ENCODE results near the gene PHAX. TPM values are rescaled to one million over a fixed set of nuclear protein-coding genes. Genes with fewer than 3 reads are reported as not detected.
"Not testable (repeated sequence)": the region's sequence is repeated elsewhere in the genome, so short reads cannot be mapped to it uniquely, and the experiment has no call there.

PHAX gene
- total RNA-seq, 1 donor from 2014 or later = 27.6 TPM

- intact Hi-C loops (cut with DNase I) = no loop called here
- ATAC-seq (no peak), DNase-seq (ENCODE audit: missing footprints) (no peak)
Measured at GRCh38 chr5:126647071-126647470, 46.3 kb downstream of the PHAX start.

DNA sequence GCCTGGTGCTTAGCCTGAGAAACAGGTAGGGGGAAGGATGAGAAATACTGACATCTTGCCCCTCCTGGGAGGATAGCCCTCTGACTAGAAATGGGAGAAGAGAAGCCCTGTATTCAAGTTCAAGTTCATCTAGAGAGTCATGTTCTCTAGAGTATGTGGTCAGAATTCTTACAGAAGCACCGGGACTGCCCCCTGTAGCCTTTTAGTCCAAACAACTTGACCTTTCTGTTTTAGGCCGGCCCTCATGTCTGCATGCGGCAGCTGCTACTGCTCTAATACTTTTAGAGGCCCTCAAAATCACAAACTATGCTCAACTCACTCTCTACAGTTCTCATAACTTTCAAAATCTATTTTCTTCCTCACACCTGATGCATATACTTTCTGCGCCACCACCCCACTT is 47.7 kb downstream of the PHAX start:
- DNase-seq (ENCODE audit: missing footprints) = no peak
- no peak for ATAC-seq
- intact Hi-C loops (cut with DNase I) = no loop called here

DNA sequence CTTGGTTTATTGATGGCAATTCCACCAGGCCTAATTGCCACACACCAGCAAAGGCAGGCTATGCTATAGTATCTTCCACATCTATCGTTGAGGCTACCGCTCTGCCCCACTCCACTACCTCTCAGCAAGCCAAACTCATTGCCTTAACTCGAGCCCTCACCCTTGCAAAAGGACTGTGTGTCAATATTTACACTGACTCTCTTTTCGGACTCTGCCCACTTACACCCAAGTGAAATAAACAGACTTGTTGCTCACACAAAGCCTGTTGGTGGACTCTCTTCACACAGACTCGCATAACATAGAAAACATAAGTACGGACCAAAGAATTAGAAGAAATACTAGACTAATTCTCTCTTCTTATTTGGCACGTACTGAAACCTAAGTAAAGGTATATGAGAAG is 48.3 kb downstream of the PHAX start:
- intact Hi-C loops (cut with DNase I); DNase-seq (ENCODE audit: missing footprints); ATAC-seq: not testable (repeated sequence)

DNA sequence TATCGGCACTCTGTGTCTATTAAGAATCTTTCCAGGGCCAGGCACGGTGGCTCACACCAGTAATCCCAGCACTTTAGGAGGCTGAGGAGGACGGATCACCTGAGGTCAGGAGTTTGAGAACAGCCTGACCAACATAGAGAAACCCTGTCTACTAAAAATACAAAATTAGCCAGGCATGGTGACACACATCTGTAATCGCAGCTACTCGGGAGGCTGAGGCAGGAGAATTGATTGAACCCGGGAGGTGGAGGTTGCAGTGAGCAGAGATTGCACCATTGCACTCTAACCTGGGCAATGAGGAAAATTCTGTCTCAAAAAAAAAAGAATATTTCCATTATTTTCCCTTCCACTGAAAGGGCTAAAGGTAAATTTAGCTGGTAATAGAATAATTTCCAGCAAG is 49.0 kb downstream of the PHAX start:
- DNase-seq (ENCODE audit: missing footprints); intact Hi-C loops (cut with DNase I); ATAC-seq: not testable (repeated sequence)

- intact Hi-C loops (cut with DNase I) = no loop called here
- no peak for ATAC-seq
- DNase-seq (ENCODE audit: missing footprints) = no peak
Measured at GRCh38 chr5:126650463-126650862, 49.7 kb downstream of the PHAX start.

GRCh38 chr5:126651013-126651577 is 50.3 kb downstream of the PHAX start:
- no peak for ATAC-seq
- intact Hi-C loops (cut with DNase I) = no loop called here
- no peak for DNase-seq (ENCODE audit: missing footprints)

DNA sequence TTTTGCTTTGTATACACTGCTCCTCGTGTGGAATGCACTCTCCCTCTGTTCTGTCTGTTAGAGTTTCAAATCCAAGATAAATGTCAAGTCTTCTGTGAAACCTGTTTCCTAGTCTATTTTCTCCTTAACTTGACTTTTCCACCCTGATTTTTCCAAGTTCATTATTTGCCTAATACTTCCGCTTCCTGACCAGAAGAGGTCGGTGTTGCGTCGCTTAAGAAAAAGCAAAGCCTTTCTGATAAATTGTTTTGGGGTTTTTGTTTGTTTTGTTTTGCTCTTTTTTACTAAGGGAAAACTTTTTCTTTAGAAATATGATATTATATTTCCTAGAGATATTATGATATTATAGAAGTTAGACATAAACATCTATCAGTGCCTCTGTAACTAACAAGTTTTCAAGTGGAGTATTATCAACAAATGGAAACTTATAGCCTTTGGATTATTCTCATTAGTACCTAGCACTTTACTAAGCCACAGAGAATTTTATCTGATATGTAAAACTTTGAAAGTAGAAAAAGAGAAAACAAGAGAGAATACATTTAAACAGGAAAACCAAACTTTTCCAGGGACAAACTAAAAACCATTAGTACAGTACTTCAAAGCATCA is 55.8 kb downstream of the PHAX start:
- DNase-seq (ENCODE audit: missing footprints) (no peak), ATAC-seq (no peak)
- intact Hi-C loops (cut with DNase I) = loop anchor here (5.0 kb wide), 1 partner anchor 121 kb away; the partner anchor contains the start of gene LMNB1

GRCh38 chr5:126658561-126658960 is 57.8 kb downstream of the PHAX start:
- ATAC-seq (no peak), DNase-seq (ENCODE audit: missing footprints) (no peak)
- intact Hi-C loops (cut with DNase I) = loop anchor here (5.0 kb wide), 1 partner anchor 119 kb away; the partner anchor contains the start of gene LMNB1

GRCh38 chr5:126659805-126660482 is 59.2 kb downstream of the PHAX start:
- DNase-seq (ENCODE audit: missing footprints) (no peak), ATAC-seq (no peak)
- intact Hi-C loops (cut with DNase I) = loop anchor here (5.0 kb wide), 1 partner anchor 117 kb away; the partner anchor contains the start of gene LMNB1

- intact Hi-C loops (cut with DNase I) = no loop called here
- ATAC-seq = no peak
Measured at GRCh38 chr5:126664586-126664985, 63.8 kb downstream of the PHAX start.

DNA sequence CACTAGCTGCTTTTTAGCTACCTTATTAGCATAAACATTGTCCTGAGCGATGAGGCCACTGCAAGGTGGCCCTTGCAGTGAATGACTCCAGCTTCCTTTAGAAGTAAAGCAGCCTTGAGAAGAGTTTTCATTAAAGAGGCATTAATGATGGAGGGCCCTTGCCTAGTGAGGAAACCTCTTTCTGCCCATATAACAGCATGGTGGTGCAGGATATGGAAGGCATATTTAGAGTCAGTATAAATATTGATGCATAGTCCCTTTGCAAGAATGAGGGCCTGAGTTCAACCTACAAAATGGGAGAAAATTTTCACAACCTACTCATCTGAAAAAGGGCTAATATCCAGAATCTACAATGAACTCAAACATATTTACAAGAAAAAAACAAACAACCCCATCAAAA is 69.4 kb downstream of the PHAX start:
- intact Hi-C loops (cut with DNase I) = loop anchor here (10.0 kb wide), 1 partner anchor 645 kb away; no protein-coding TSS in a partner anchor

More at GRCh38 chr5:126664586-126664985, 63.8 kb downstream of the PHAX start:
- DNase-seq (ENCODE audit: missing footprints) = no peak

DNA sequence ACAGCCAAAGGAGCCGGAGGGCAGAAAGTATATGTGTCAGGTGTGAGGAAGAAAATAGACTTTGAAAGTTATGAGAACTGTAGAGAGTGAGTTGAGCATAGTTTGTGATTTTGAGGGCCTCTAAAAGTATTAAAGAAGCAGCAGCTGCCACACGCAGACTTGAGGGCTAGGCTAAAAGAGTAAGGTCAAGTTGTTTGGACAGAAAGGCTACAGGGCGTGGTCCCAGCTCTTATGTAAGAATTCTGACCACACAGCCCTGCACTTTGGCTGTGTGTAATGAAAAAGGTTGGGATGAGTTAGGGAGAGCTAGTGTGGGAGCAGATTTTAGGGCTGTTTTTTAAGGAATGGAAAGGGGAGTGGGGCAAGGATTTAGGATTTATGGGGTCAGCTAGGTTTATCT is 70.9 kb downstream of the PHAX start:
- DNase-seq (ENCODE audit: missing footprints); ATAC-seq: not testable (repeated sequence)
- intact Hi-C loops (cut with DNase I) = loop anchor here (10.0 kb wide), 1 partner anchor 643 kb away; no protein-coding TSS in a partner anchor

More for the DNA sequence above, 69.4 kb downstream of the PHAX start:
- not testable (repeated sequence) for ATAC-seq; DNase-seq (ENCODE audit: missing footprints)

DNA sequence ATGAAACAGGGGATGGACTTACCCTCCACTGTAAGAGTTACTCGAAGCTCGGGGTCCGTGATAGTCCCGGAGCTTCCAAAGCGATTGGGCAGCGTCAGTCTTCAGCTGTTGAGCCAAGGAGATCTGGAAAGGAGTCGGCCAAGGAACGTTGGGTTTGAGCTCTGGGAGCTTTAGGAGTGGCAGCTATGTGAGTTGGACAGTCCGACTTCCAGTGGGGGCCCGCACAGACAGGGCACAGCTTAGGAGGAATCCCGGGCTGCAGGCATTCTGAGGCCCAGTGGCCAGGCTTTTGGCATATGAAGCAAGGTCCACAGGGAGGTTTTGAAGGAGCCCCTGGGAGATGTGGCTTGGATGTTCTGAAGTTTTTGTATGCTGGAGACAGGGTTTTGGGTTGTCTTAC is 72.7 kb downstream of the PHAX start:
- intact Hi-C loops (cut with DNase I) = loop anchor here (10.0 kb wide), 1 partner anchor 641 kb away; no protein-coding TSS in a partner anchor
- DNase-seq (ENCODE audit: missing footprints) = no peak

DNA sequence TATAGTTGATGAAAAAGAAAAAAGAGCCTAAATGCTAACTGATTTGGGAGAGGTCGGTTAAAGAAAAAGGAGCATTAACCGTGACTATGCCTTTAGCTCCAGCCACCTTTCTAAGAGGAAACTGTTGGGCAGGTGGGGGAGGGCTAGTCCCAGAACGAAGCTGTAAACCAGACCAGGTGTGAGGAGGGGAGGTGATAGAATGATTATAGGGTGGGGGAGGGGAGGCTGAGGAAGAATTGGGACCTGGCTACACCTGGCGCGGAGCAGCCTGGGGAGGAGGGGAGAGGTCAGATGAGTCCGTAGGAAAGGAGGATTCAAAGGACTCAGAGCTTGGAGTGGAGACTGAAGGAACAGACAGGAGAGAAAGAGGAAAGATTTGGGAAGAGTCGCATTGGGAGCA is 73.4 kb downstream of the PHAX start:
- no peak for ATAC-seq
- DNase-seq (ENCODE audit: missing footprints) = no peak
- intact Hi-C loops (cut with DNase I) = loop anchor here (10.0 kb wide), 1 partner anchor 641 kb away; no protein-coding TSS in a partner anchor

More for the DNA sequence above, 72.7 kb downstream of the PHAX start:
- ATAC-seq = no peak

DNA sequence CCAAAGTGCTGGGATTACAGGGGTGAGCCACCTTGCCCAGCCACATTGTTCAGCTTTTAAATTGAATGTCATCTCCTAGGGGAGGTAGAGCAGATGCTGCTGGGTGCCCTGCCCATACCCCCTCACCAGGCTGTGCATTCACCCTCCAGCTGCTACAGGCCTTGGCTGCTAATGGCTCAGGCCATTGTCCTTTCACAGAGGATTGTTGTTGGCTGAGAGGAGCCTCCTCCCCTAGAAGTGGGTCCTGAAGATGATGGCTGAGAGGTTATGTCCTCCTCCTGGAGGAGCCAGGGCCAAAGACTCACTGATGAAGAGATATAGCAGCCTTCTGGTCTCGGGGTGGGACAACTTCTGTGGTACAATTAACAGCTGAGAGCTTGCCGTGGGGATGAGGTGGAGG is 74.6 kb downstream of the PHAX start:
- DNase-seq (ENCODE audit: missing footprints) (no peak), ATAC-seq (no peak)
- intact Hi-C loops (cut with DNase I) = loop anchor here (10.0 kb wide), 1 partner anchor 639 kb away; no protein-coding TSS in a partner anchor

- DNase-seq (ENCODE audit: missing footprints) = no peak
- ATAC-seq = peak; percentile 64
- intact Hi-C loops (cut with DNase I) = loop anchor here (1.0 to 10.0 kb wide), 2 partner anchors 104 to 639 kb away; no protein-coding TSS in a partner anchor
Measured at GRCh38 chr5:126676195-126676624, 75.5 kb downstream of the PHAX start.

Data from Right ventricle myocardium inferior (tissue), 1 donor.